Globus pallidus (tissue), 1 donor: ENCODE data around the gene ZNRD2.

Source experiments
- DNase-seq: peaks from one replicate; pipeline ENCODE4 v3.0.0-alpha.2; 2015; ENCODE audit warnings: low spot score

The ZNRD2 gene

GRCh38 chr11:65588199-65589054 is 18.1 kb downstream of the ZNRD2 start:
- no peak for DNase-seq

GRCh38 chr11:65589444-65590239 is 19.4 kb downstream of the ZNRD2 start:
- no peak for DNase-seq

- no peak for DNase-seq
Measured at GRCh38 chr11:65590240-65590738, 20.0 kb downstream of the ZNRD2 start.

GRCh38 chr11:65591939-65592857 is 21.9 kb downstream of the ZNRD2 start:
- DNase-seq, result no peak

GRCh38 chr11:65592858-65593517 is 22.7 kb downstream of the ZNRD2 start:
- no peak for DNase-seq

- DNase-seq, result peak; percentile 76
Measured at GRCh38 chr11:65593518-65594414, 23.5 kb downstream of the ZNRD2 start.

GRCh38 chr11:65595131-65595530 is 24.9 kb downstream of the ZNRD2 start:
- DNase-seq, result no peak

- DNase-seq, result no peak
Measured at GRCh38 chr11:65595543-65596281, 25.4 kb downstream of the ZNRD2 start, which contains the start of gene KCNK7. Gene KCNK7, minus strand, starts transcription at chr11:65595800. Its CDS starts 28 bp downstream, at chr11:65595772.

- DNase-seq, result no peak
Measured at GRCh38 chr11:65596520-65596919, 26.2 kb downstream of the ZNRD2 start.

- no peak for DNase-seq
Measured at GRCh38 chr11:65598258-65598699, 28.0 kb downstream of the ZNRD2 start.

GRCh38 chr11:65599216-65599954 is 29.1 kb downstream of the ZNRD2 start:
- no peak for DNase-seq

GRCh38 chr11:65599955-65600246 is 29.6 kb downstream of the ZNRD2 start:
- DNase-seq, result no peak

- DNase-seq, result no peak
Measured at GRCh38 chr11:65604258-65604657, 34.0 kb downstream of the ZNRD2 start.

- DNase-seq, result peak; percentile 96
Measured at GRCh38 chr11:65606876-65607613, 36.8 kb downstream of the ZNRD2 start.

GRCh38 chr11:65607614-65608426 is 37.5 kb downstream of the ZNRD2 start:
- DNase-seq, result no peak

- DNase-seq, result no peak
Measured at GRCh38 chr11:65609229-65609628, 39.0 kb downstream of the ZNRD2 start.

- DNase-seq, result no peak
Measured at GRCh38 chr11:65609665-65610064, 39.4 kb downstream of the ZNRD2 start.
